K562 (cell line): Measurements from ENCODE around the gene ARL2. TPM values are rescaled to one million over a fixed set of nuclear protein-coding genes. Genes with fewer than 3 reads are reported as not detected.

Experiments used
- ATAC-seq: fragments of 200-7000 bp; cut with Tn5 transposase; 3 replicates; pipeline ENCODE4 v1.9.1; 2020; ENCODE audit warnings: moderate library complexity
- BruUV-seq: library from RNA; stranded (reverse); fragments of 400-500 nt; replicated peaks from 2 replicates; lab custom pipeline; 2021; lab: Mats Ljungman, UMichigan
- CTCF ChIA-PET: fragments of 300-600 bp; formaldehyde crosslinking; extraction: SDS; loops from one replicate; lab custom pipeline; 2021; ENCODE audit warnings: low intra/inter-chr PET ratio; lab: Yijun Ruan, JAX
- POLR2A ChIA-PET: fragments of 300-600, 350-650 bp; sonication (Branson Sonifier 250); formaldehyde crosslinking; extraction: SDS; loops from one replicate; lab custom pipeline; 2021; ENCODE audit warnings: antibody characterized with exemption, inconsistent platforms; lab: Yijun Ruan, JAX
- DNase-seq, 4 experiments: peaks; one replicate each; pipeline versions ENCODE4 v3.0.0 to v3.0.0-alpha.2; 2011 to 2018; ENCODE audit warnings: low spot score in 3 of 4, mixed read lengths in 3 of 4; ENCODE audit errors: extremely low read depth in 1 of 4
- FAIRE-seq: peaks from 2 replicates; lab custom pipeline; 2011; peaks lifted over from hg19 to GRCh38; lab: Jason Lieb, UNC
- H2AFZ ChIP-seq: 2 replicates; pipeline ENCODE4 v1.6.0; 2011; ENCODE audit warnings: low read depth, low read length, control low read depth, inconsistent platforms
- H3K27ac ChIP-seq: fragments of 200-600 bp; 3 replicates; pipeline ENCODE4 v1.8.0; 2011; ENCODE audit warnings: low read depth, mild to moderate bottlenecking, control low read depth, inconsistent platforms, low read length, moderate library complexity, mixed read lengths; ENCODE audit errors: extremely low read depth
- H3K27me3 ChIP-seq, 2 experiments: fragments of 300-600 bp in 1 of 2; 2 replicates in 1 of 2; 3 replicates in 1 of 2; pipeline versions ENCODE4 v1.6.0 to v1.8.0; 2011; ENCODE audit warnings: inconsistent platforms in 2 of 2, low read length in 2 of 2, mild to moderate bottlenecking in 1 of 2, mixed read lengths in 1 of 2, moderate library complexity in 1 of 2; ENCODE audit not compliant: control insufficient read depth in 2 of 2, insufficient read depth in 2 of 2
- H3K36me3 ChIP-seq: fragments of 300-600 bp; 3 replicates; pipeline ENCODE4 v1.8.0; 2011; ENCODE audit warnings: mild to moderate bottlenecking, low read length, inconsistent platforms; ENCODE audit not compliant: control insufficient read depth, insufficient read depth
- H3K4me1 ChIP-seq, 2 experiments: fragments of 200-600 bp in 1 of 2; replicated peaks in 1 of 2; 2 replicates in 1 of 2; 3 replicates in 1 of 2; pipeline versions ENCODE4 v1.5.1 to v1.8.0; 2011; ENCODE audit warnings: inconsistent platforms in 2 of 2, low read length in 2 of 2, mild to moderate bottlenecking in 1 of 2, mixed read lengths in 1 of 2, moderate library complexity in 1 of 2; ENCODE audit not compliant: control insufficient read depth in 2 of 2, insufficient read depth in 2 of 2
- H3K4me2 ChIP-seq: 2 replicates; pipeline ENCODE4 v1.6.1; 2011; ENCODE audit warnings: low read length, control low read depth, inconsistent platforms, mixed read lengths; ENCODE audit not compliant: insufficient read depth
- H3K4me3 ChIP-seq: fragments of 200-600 bp; sonication (generic), shearing (Covaris generic); 2 replicates; pipeline ENCODE4 v1.5.1; 2016; ENCODE audit warnings: control low read depth, inconsistent platforms
- H3K79me2 ChIP-seq: fragments of 200-600 bp; 3 replicates; pipeline ENCODE4 v1.8.0; 2011; ENCODE audit warnings: low read length, inconsistent platforms; ENCODE audit not compliant: control insufficient read depth, insufficient read depth
- H3K9ac ChIP-seq, 2 experiments: 2 replicates each; pipeline versions ENCODE4 v1.6.0 to v1.6.1; 2011; ENCODE audit warnings: low read depth in 2 of 2, low read length in 2 of 2, control low read depth in 1 of 2, inconsistent platforms in 1 of 2, mild to moderate bottlenecking in 1 of 2, mixed read lengths in 1 of 2; ENCODE audit not compliant: insufficient read depth in 1 of 2
- H3K9me1 ChIP-seq: one replicate; pipeline ENCODE4 v1.6.0; 2011; ENCODE audit warnings: inconsistent platforms, mild to moderate bottlenecking, low read length, moderate library complexity; ENCODE audit not compliant: control insufficient read depth, insufficient read depth
- H3K9me3 ChIP-seq: replicated peaks from 2 replicates; pipeline ENCODE4 v1.5.1; 2011; ENCODE audit warnings: low read depth, low read length, inconsistent platforms; ENCODE audit not compliant: control insufficient read depth, insufficient read depth
- H4K20me1 ChIP-seq: replicated peaks from 2 replicates; pipeline ENCODE4 v1.6.1; 2011; ENCODE audit warnings: low read length, inconsistent platforms, mixed read lengths; ENCODE audit not compliant: control insufficient read depth, insufficient read depth
- BRF2 ChIP-seq: IDR thresholded peaks from 3 replicates; pipeline ENCODE4 v1.6.1; 2011; ENCODE audit warnings: borderline replicate concordance, mild to moderate bottlenecking; ENCODE audit not compliant: insufficient read length, insufficient read depth
- FOXP1 ChIP-seq: sonication (generic); formaldehyde crosslinking; IDR thresholded peaks from 2 replicates; pipeline ENCODE4 v1.8.0; 2022; ENCODE audit warnings: mild to moderate bottlenecking, missing genetic modification reagents
- GTF2B ChIP-seq: IDR thresholded peaks from 2 replicates; pipeline ENCODE4 v1.6.1; 2011; ENCODE audit not compliant: insufficient read length; ENCODE audit errors: extremely low read depth
- MEF2A ChIP-seq: IDR thresholded peaks from 2 replicates; pipeline ENCODE4 v1.6.1; 2011; ENCODE audit warnings: low read depth, mild to moderate bottlenecking, low read length, moderate library complexity; ENCODE audit not compliant: control insufficient read depth
- MEIS2 ChIP-seq: fragments of 450-650 bp; IDR thresholded peaks from 2 replicates; pipeline ENCODE4 v1.6.1; 2014; ENCODE audit warnings: mild to moderate bottlenecking; ENCODE audit not compliant: partially characterized antibody
- MXI1 ChIP-seq: IDR thresholded peaks from 2 replicates; pipeline ENCODE4 v1.6.1; 2011; ENCODE audit warnings: low read depth, mild to moderate bottlenecking, improper control_type of control experiment, low read length
- PCBP1 ChIP-seq: fragments of 200-400 bp; formaldehyde crosslinking; IDR thresholded peaks from 2 replicates; pipeline ENCODE4 v1.6.1; 2018; ENCODE audit warnings: mild to moderate bottlenecking, low read depth, low read length; ENCODE audit not compliant: poor library complexity, severe bottlenecking
- PRDM10 ChIP-seq: fragments of 450-650 bp; IDR thresholded peaks from 2 replicates; pipeline ENCODE4 v1.6.1; 2018; ENCODE audit not compliant: partially characterized antibody
- SLC30A9 ChIP-seq: fragments of 250-450 bp; sonication (Bioruptor Pico); IDR thresholded peaks from 2 replicates; pipeline ENCODE4 v1.8.0; 2022; ENCODE audit warnings: mild to moderate bottlenecking, moderate library complexity
- SNAPC5 ChIP-seq: fragments of 250-450 bp; sonication (Bioruptor Pico); IDR thresholded peaks from 2 replicates; pipeline ENCODE4 v1.8.0; 2021; ENCODE audit warnings: moderate library complexity, mild to moderate bottlenecking, inconsistent platforms
- ZNF740 ChIP-seq, 3 experiments: fragments of 200-800 bp in 1 of 3; sonication (Bioruptor generic) in 1 of 3; sonication (generic) in 1 of 3; formaldehyde crosslinking in 1 of 3; IDR thresholded peaks; 2 replicates each; pipeline versions ENCODE4 v1.6.1 to v1.8.0; 2016 to 2022; ENCODE audit warnings: mild to moderate bottlenecking in 2 of 3, missing compliant biosample characterization in 2 of 3, missing genetic modification characterization in 2 of 3, missing genetic modification reagents in 1 of 3
- ZNF766 ChIP-seq: fragments of 200-800 bp; sonication (Bioruptor generic); conservative IDR thresholded peaks from 2 replicates; pipeline ENCODE4 v1.6.1; 2016; ENCODE audit warnings: missing genetic modification characterization, missing compliant biosample characterization
- WGBS: fragments of 100-300 bp; shearing (Covaris generic); methylation state at CpG from one replicate; pipeline ENCODE4 v1.1.6; 2016; ENCODE audit warnings: low coverage, mixed read lengths; ENCODE audit not compliant: insufficient coverage; ENCODE audit errors: missing lambda C conversion rate; 5-methylcytosine and 5-hydroxymethylcytosine counted together
- in situ Hi-C: fragments of 300-500 bp; cut with MboI; formaldehyde crosslinking; loops from 4 replicates; pipeline ENCODE4 v1.15.0; 2018; ENCODE audit warnings: inconsistent platforms, mixed read lengths
- intact Hi-C: fragments of 100-400 bp; cut with micrococcal nuclease; formaldehyde crosslinking; loops from 2 replicates; pipeline ENCODE4 v1.14.2; 2022
- polyA plus RNA-seq, 8 experiments: library from polyadenylated mRNA; depleted of rRNA in 4 of 8; stranded (reverse) in 5 of 8; unstranded in 3 of 8; fragments of >200 nt; fragmentation: Nextera tagmentation in 2 of 8; fragmentation: Illumina TruSeq in 1 of 8; extraction: Ambion mirVana in 2 of 8; extraction: Trizol in 1 of 8; gene quantifications; 2 replicates each; pipeline versions ENCODE4 v1.2.1 to v1.2.3, GENCODE V29; 2011 to 2014; ENCODE audit warnings: inconsistent platforms in 1 of 8, missing spikeins in 1 of 8
- total RNA-seq, 7 experiments: library from RNA; depleted of rRNA in 6 of 7; stranded (reverse); fragments of >200 nt in 6 of 7; fragmentation: Illumina TruSeq in 2 of 7; extraction: Trizol in 2 of 7; gene quantifications; 2 replicates each; pipeline versions ENCODE4 v1.2.1 to v1.2.3, GENCODE V29; 2011 to 2021; ENCODE audit warnings: low replicate concordance in 1 of 7

ARL2 gene
- total and polyA plus RNA-seq, 9 of the 15 experiments (the other 6 are each of a cell fraction or from before 2014, with no cell fraction given) = 5.7 to 154 (median 92.2) TPM

GRCh38 chr11:65058419-65059054, 44.6 kb downstream of the ARL2 start, which contains the start of gene NAALADL1:
NAALADL1 (minus strand) TSS chr11:65058553; CDS start chr11:65058521, 32 bp downstream.
- WGBS = 55% methylated on average over 5 of the region's 8 CpGs
- no peaks in the 10 kb centered on the region for H3K36me3 ChIP-seq
- intact Hi-C loops (no loop called here), in situ Hi-C loops (no loop called here)
- H3K9ac ChIP-seq = peak within 1 kb of the TSS in 1 of 2 experiments; percentile 69; a peak in 2 of 4 replicates
- H3K4me2 ChIP-seq = no peak within 1 kb of the TSS
- DNase-seq (no peak), ATAC-seq (no peak), FAIRE-seq (no peak)
- H3K27me3 ChIP-seq = no peaks in the 10 kb centered on the region; a peak in 2 of 5 replicates
- H3K4me1 ChIP-seq = peaks cover 14 to 22% of the 10 kb centered on the region in 2 experiments; a peak in 4 of 5 replicates
- no peaks in the 10 kb centered on the region for H3K9me1 ChIP-seq
- H3K27ac ChIP-seq = no peak within 1 kb of the TSS
- H2AFZ ChIP-seq = no peak within 1 kb of the TSS
- ChIA-PET CTCF (no interaction called here), POLR2A (interaction anchor here (1.6 kb wide), 1 partner anchor 17 kb away, joined by 6 read pairs; no protein-coding TSS in a partner anchor)
- H4K20me1 ChIP-seq = no peaks in the 10 kb centered on the region
- H3K79me2 ChIP-seq = no peaks in the 10 kb centered on the region
- H3K4me3 ChIP-seq = no peak within 1 kb of the TSS
- no TSS peak for BruUV-seq
- no peaks in the 10 kb centered on the region for H3K9me3 ChIP-seq
- TF ChIP-seq GTF2B (no peak), BRF2 (no peak), PRDM10 (no peak), MEIS2 (no peak), PCBP1 (no peak), ZNF766 (CRISPR knock-in tag) (no peak), MEF2A (no peak), ZNF740 (CRISPR knock-in tag; IDR thresholded peaks at IDR 0.05) (no peak), ZNF740 (tag; IDR thresholded peaks at IDR 0.05) (no peak), FOXP1 (CRISPR knock-in tag) (no peak), SLC30A9 (CRISPR knock-in tag) (no peak), MXI1 (no peak), SNAPC5 (CRISPR knock-in tag) (no peak)
